ENCODE measurements around the gene OTOGL.

GRCh38 chr12:80173083-80173864, 73.9 kb downstream of the OTOGL start:
- TF ChIP-seq CTCF (IDR thresholded peaks at IDR 0.05) (no peak), POLR2A (IDR thresholded peaks at IDR 0.05) (no peak)
